HCT116 (cell line): Measurements from ENCODE around the gene TLN1.

ENCODE experiments used
- EZH2 ChIP-seq: fragments of 200-600 bp; sonication (generic); IDR thresholded peaks from 2 replicates; pipeline ENCODE4 v1.6.1; 2017; ENCODE audit warnings: antibody characterized with exemption, mixed run types
- POLR2AphosphoS5 ChIP-seq: IDR thresholded peaks from 2 replicates; pipeline ENCODE4 v1.6.1; 2011; ENCODE audit warnings: mild to moderate bottlenecking, low read depth, low read length, moderate library complexity
- TF ChIP-seq, protein P1 (sequence below), 3 experiments: fragments of 200-600 bp in 1 of 3; sonication (generic) in 1 of 3; IDR thresholded peaks in 2 of 3; conservative IDR thresholded peaks in 1 of 3; 2 replicates each; pipeline ENCODE4 v1.5.1; 2012 to 2017; ENCODE audit warnings: low read depth in 2 of 3, low read length in 2 of 3, antibody characterized with exemption in 1 of 3, borderline replicate concordance in 1 of 3, control low read depth in 1 of 3, mild to moderate bottlenecking in 1 of 3, mixed read lengths in 1 of 3, mixed run types in 1 of 3, moderate library complexity in 1 of 3; ENCODE audit not compliant: insufficient read depth in 1 of 3

DNA sequence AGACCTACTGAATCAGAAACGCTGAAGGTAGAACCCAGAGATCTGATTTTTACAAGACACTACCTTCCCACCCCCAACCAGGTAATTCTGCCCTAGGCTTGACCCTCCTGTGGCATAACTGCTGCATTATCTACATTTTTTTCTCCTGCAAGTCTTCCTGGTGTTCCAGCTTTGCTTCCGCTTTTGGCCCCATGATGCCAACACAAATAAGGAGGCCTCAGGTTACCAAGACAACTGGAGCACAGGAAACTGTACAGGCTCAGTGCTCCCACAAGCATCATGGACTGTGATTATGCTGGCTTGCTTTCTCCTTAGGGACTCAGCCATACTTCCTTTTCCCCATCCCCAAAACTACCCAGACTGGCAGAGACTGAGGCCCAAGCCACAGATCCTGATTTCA lies 28.7 kb upstream of the TLN1 start:
- TF ChIP-seq, protein P1, sequence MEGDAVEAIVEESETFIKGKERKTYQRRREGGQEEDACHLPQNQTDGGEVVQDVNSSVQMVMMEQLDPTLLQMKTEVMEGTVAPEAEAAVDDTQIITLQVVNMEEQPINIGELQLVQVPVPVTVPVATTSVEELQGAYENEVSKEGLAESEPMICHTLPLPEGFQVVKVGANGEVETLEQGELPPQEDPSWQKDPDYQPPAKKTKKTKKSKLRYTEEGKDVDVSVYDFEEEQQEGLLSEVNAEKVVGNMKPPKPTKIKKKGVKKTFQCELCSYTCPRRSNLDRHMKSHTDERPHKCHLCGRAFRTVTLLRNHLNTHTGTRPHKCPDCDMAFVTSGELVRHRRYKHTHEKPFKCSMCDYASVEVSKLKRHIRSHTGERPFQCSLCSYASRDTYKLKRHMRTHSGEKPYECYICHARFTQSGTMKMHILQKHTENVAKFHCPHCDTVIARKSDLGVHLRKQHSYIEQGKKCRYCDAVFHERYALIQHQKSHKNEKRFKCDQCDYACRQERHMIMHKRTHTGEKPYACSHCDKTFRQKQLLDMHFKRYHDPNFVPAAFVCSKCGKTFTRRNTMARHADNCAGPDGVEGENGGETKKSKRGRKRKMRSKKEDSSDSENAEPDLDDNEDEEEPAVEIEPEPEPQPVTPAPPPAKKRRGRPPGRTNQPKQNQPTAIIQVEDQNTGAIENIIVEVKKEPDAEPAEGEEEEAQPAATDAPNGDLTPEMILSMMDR (IDR thresholded peaks at IDR 0.05 in 2 of 3, conservative IDR thresholded peaks at IDR 0.05 in 1 of 3; ENCODE audit: borderline replicate concordance in 1 of 3, insufficient read depth in 1 of 3, low read depth in 2 of 3, low read length in 2 of 3), result no peak
- no peak for TF ChIP-seq EZH2
- no peak for TF ChIP-seq POLR2AphosphoS5
